GM19438 (cell line): ENCODE results near the gene CCKAR.
"Not testable (repeated sequence)": the region's sequence is repeated elsewhere in the genome, so short reads cannot be mapped to it uniquely, and the experiment has no call there.

Experiments used
- ATAC-seq: cut with Tn5 transposase; IDR thresholded peaks from one replicate; pipeline ENCODE4 v1.9.1; 2021; ENCODE audit warnings: low read depth; ENCODE audit not compliant: unreplicated experiment

The CCKAR gene

DNA sequence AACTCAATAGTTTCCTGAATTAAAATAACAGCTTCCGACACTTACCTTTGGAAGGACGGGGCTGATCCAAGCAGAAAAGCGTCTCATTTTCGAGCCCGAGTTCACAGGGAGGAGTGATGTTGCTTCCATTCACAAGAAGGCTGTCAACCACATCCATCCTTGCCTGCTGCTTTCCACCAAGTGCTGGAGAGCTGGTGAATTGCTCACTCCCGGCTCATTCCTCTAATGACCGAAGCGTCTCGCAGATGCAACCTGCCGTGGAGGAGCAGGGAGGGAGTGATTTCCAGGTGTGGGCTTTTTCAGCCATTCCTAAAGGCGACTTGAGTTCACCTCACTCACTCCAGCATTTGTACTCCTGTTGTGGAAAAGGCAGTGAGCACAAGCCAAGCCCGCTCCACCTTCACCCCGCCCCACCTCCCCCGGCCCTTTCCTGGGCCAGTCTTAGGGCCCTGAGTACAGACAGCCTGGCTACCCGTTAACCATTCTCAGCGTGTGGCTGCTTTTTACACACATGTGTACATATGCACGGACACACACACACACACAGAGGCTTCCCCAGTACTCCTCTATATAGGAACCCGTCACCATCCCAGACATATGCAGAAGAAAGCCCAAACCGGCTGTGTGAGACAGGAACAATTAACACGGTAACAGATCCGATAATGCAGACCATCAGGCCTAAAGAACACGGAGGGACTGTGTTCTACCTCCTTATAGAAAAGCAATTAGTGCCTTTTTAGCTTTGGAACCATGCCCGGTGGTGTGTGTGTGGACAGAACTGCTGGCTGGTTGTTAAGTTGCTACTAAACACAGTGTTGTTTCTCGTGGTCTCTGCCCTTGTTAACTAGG is at the start of gene CCKAR:
CCKAR (minus strand) TSS at position 374 of the 849 bp plus-strand sequence; CDS start at position 157, 217 bp downstream.
- no peak for ATAC-seq

GRCh38 chr4:26533685-26534084 is 43.4 kb upstream of the CCKAR start:
- no peak for ATAC-seq

- no peak for ATAC-seq
Measured at GRCh38 chr4:26531491-26532116, 41.3 kb upstream of the CCKAR start.

- no peak for ATAC-seq
Measured at GRCh38 chr4:26530099-26530498, 39.8 kb upstream of the CCKAR start.

DNA sequence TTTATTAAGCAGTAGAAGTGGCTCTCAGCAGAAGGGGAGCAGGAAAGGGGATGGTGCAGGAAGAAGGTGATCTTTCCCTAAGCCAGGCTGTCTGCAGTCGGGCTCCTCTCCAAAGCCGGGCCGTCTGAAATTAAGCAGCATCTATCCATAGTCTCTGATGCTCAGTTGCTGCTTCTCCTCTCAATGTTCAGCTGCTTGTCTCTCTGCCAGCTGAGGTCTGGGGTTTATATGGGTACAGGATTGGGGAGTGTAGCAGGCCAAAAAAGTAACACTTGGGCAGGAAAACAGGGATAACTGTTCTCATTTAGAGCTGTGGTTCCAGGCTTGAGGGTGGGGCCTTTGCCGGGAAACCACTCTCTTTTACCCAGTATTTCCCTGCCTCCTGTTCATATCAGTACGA is 39.2 kb upstream of the CCKAR start:
- ATAC-seq, result no peak

DNA sequence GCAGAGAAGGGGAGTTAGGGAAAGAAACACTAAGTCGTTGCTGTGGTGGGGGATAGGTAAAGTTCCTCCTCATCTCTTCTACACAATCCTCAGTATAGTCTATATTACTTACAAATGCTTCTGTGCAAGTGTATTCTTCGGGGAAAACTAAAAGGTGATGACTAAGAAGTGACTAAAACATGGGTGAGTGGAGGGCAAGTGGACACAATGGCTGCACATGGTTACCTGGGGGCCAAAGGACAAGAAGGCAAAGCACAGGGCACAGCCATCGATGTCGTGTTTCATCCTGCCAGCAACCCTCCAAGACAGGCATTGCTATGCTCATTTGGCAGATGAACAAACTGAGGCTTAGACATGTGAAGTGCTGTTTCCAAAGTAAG is 35.5 kb upstream of the CCKAR start:
- no peak for ATAC-seq

DNA sequence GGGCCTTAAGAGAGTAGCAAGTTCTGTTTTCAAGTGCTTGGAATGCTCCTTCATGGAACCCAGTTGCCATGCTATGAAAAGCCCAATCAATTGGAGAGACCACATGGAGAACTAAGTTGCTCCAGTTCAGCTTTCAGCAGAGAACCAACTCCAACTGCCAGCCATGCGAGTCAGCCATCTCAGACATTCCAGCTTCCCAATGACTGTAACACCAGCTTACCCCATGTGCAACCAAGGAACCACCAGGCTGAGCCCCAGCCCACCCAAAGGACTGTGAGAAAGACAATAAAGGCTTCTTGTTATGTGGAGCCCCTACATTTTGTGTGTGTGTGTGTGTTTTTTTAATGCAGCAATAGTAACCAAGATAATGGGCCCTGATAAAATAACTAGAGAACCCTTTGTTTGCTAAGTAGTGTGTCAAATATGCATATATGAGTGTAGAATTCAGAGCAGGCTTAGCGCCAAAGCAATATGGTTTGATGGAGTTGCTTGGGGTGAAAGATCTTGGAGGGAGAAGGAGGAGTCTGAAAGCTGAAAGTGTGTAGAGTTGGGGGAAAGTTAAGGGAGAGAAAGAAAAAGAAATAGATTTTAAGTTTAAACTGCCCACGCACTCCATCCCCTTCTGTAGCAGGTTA is 35.0 kb upstream of the CCKAR start:
- ATAC-seq, result no peak

- no peak for ATAC-seq
Measured at GRCh38 chr4:26524011-26524410, 33.7 kb upstream of the CCKAR start.

GRCh38 chr4:26522478-26522877 is 32.2 kb upstream of the CCKAR start:
- ATAC-seq, result no peak

DNA sequence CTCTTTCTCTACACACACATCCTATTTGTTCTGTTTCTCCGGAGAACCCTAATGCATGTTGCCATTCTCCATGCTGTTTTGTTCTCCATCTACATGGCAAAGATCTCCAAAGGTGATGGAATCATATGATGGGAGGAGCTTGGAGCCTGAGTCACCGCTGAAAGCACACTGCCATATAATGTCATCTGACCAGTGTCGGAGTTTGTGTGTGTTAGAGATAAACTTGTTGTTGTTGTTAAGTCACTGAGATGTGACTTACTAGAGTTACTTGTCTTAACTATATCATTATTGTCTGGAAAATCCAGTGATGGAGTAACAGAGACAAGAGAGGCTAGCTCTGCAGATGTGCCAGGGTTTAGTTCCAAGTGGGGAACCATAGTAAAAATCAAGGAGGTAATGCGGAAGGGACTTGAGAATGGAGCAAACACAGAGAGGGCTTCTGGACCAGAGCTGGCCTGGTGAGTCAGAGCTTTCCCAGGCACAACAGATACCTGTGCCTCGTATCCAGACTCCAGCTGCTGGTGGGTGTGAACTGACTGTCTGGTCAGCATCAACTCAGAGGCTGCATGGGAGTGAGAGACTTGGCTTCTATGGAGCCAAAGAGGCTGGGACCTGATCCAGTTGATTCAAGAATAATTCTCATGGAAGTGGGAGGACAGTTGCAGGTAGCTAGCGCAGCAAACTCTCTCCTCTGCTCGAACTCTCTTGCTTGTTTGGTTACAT is 30.6 kb upstream of the CCKAR start:
- no peak for ATAC-seq

GRCh38 chr4:26515936-26516335 is 25.7 kb upstream of the CCKAR start:
- no peak for ATAC-seq

DNA sequence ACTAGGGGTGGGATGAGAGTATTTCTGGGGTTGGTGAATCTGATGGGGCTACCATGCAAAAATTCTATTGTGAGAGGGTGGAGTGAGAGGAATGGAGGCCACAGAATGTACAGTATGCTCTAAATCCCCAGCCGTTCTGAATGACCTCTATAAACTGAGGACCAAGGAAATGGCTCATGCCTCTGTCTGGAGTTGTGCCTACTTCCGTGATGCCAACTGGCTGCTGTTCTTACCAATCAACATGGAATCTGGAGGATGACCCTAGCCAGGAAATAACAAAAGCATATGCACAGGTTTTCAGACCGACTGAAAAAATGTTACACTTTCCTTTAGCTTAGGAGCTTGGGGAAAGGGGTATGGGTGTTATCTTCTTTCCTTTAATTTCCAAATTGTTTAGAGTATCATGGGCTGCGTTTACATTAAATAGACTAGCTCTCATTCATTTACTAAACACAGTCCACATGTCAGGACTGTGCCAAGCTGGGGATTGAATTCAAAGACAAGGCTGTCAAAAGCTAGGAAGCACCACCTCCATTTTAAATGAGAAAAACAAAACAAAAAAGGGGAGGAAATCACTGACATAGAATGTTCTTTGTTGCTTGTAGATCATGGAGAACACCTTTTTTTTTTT is 20.2 kb upstream of the CCKAR start:
- ATAC-seq, result no peak

GRCh38 chr4:26509681-26510333 is 19.5 kb upstream of the CCKAR start:
- ATAC-seq, result no peak

DNA sequence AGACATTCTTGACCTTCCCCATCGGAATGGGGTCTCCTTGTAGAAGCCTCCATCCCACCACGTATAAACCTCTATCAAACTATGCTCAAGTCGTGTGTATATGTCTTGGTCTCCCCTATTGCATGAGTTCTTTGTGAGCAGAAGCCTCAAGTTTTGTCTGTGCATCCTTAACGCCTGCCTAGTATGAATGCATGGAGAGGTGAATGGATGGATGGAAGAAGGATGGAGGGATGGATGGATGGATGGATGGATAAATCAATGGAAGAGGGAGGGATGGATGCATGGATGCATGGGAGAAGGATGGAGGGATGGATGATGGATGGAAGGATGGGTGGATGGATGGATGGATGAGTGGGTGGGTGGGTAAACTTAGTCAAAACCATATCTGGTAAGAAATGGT is 17.0 kb upstream of the CCKAR start:
- ATAC-seq, result no peak

- no peak for ATAC-seq
Measured at GRCh38 chr4:26503844-26504243, 13.6 kb upstream of the CCKAR start.

DNA sequence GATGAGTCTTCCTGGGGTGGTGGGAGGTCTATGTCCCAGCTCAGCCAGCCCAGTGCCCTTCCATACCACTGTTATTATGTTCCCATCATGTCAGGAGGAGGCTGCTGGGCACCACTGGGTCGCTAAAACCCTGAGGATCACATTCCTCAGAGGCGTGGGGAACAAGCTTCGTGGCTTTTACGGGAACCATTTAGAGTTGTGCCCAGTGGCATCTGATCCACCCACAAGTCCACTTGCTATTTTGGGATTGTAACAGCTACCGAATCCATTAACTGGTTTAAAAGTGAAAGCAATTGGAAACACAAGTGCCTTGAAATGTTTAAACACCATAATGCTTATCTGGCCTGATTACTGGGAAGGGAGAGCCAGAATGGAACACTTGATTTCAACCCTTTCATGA is 13.1 kb upstream of the CCKAR start:
- ATAC-seq, result no peak

DNA sequence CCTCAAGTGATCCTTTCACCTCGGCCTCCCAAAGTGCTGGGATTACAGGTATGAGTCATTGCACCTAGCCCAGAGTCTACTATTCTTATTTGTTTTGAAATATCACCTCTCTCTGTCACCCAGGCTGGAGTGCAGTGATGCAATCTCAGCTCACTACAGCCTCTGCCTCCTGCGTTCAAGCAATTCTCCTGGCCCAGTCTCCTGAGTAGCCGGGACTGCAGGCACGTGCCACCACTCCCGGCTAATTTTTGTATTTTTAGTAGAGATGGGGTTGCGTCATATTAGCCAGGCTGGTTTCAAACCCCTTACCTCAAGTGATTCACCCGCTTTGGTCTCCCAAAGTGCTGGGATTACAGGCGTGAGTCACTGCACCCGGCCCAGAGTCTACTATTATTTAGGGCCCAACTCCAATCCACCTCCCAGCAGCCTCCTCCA is 10.3 kb upstream of the CCKAR start:
- not testable (repeated sequence) for ATAC-seq

DNA sequence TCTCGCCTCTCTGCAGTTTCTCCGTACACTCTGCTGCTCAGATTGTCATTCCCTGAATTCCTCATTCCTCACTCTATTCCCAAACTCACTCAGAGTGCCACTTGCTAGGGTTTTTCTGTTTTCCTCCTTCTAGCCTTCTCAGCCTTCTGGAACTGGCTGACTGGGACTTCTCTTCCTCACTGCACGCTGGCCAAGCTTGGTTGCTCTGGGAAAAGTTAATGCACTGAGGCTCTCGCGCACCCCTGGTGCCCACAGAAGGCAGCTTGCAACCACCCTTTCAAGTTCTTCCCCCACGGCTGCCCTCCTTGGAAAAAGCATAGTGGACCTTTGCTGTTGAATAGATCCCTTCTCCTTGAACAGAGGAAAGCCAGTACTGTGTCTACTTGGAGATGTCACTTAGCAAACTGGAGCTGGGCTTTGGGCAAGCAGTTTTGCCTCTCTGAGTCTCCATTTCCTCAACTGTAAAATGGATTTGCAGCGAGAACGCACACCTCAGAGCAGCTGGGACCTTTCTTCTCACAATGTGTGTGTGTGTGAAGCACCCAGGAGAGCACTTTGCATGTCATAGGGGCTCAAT is 6.0 kb upstream of the CCKAR start:
- no peak for ATAC-seq

DNA sequence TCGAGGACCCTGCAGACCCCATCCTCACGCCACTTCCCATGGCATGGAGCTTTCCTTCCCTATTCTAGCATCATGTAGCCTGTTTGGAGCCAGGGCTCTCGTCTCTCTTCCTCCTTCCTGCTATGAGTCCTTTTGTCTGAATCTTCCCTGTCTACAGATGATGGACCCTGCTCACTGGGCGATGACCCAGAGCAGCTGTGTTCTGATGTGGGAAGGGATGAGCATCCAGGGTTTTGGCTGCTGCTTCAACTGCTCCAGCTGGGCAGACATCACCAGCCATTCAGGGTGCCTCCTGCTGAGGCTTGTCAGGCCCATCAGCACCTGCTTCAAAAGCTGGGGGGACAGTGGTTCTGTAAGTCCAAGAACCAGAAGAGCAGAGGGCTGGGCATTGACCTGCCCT is 3.2 kb upstream of the CCKAR start:
- ATAC-seq, result no peak
